HepG2 (cell line): ENCODE measurements around the gene POLA2. TPM values are rescaled to one million over a fixed set of nuclear protein-coding genes. Genes with fewer than 3 reads are reported as not detected.

Experiments used
- BRF2 ChIP-seq: sonication (generic); formaldehyde crosslinking; IDR thresholded peaks from 2 replicates; pipeline ENCODE4 v1.8.1; 2022; ENCODE audit warnings: mild to moderate bottlenecking, missing genetic modification reagents
- CCDC6 ChIP-seq: sonication (generic); formaldehyde crosslinking; IDR thresholded peaks from 2 replicates; pipeline ENCODE4 v1.8.1; 2022; ENCODE audit warnings: mild to moderate bottlenecking, missing genetic modification reagents, moderate library complexity
- EEA1 ChIP-seq: sonication (generic); formaldehyde crosslinking; IDR thresholded peaks from 2 replicates; pipeline ENCODE4 v1.5.1; 2020; ENCODE audit warnings: mild to moderate bottlenecking, missing genetic modification reagents, borderline replicate concordance
- FOXP4 ChIP-seq: sonication (generic); formaldehyde crosslinking; IDR thresholded peaks from 2 replicates; pipeline ENCODE4 v1.4.0; 2020; ENCODE audit warnings: missing genetic modification reagents
- HMGXB3 ChIP-seq: sonication (generic); formaldehyde crosslinking; IDR thresholded peaks from 2 replicates; pipeline ENCODE4 v1.4.0; 2020; ENCODE audit warnings: missing genetic modification reagents, borderline replicate concordance
- HOXA3 ChIP-seq: sonication (generic); formaldehyde crosslinking; IDR thresholded peaks from 2 replicates; pipeline ENCODE4 v1.5.0; 2020; ENCODE audit warnings: missing genetic modification reagents
- HOXA7 ChIP-seq: sonication (generic); formaldehyde crosslinking; IDR thresholded peaks from 2 replicates; pipeline ENCODE4 v1.8.1; 2022; ENCODE audit warnings: mild to moderate bottlenecking, missing genetic modification reagents, moderate library complexity
- MED8 ChIP-seq: sonication (generic); formaldehyde crosslinking; IDR thresholded peaks from 2 replicates; pipeline ENCODE4 v1.8.1; 2023; ENCODE audit warnings: mild to moderate bottlenecking, missing genetic modification reagents; ENCODE audit not compliant: insufficient replicate concordance
- MEIS1 ChIP-seq: sonication (generic); formaldehyde crosslinking; IDR thresholded peaks from 2 replicates; pipeline ENCODE4 v1.9.0; 2021; ENCODE audit warnings: mild to moderate bottlenecking, missing genetic modification reagents, moderate library complexity, borderline replicate concordance
- PHB2 ChIP-seq: fragments of 450-650 bp; IDR thresholded peaks from 2 replicates; pipeline ENCODE4 v1.6.1; 2018; ENCODE audit not compliant: partially characterized antibody
- SETDB1 ChIP-seq: sonication (generic); formaldehyde crosslinking; IDR thresholded peaks from 2 replicates; pipeline ENCODE4 v1.5.1; 2020; ENCODE audit warnings: missing genetic modification reagents, mild to moderate bottlenecking, borderline replicate concordance
- SKI ChIP-seq: fragments of 450-650 bp; IDR thresholded peaks from one replicate; pipeline ENCODE4 v1.6.1; 2018; ENCODE audit warnings: mild to moderate bottlenecking; ENCODE audit not compliant: partially characterized antibody
- SMARCC2 ChIP-seq: fragments of 450-650 bp; IDR thresholded peaks from 2 replicates; pipeline ENCODE4 v1.6.1; 2017; ENCODE audit warnings: antibody characterized with exemption, mild to moderate bottlenecking
- ZMYM3 ChIP-seq: sonication (generic); formaldehyde crosslinking; IDR thresholded peaks from 2 replicates; pipeline ENCODE4 v1.5.1; 2020; ENCODE audit warnings: mild to moderate bottlenecking, missing genetic modification reagents
- ZNF12 ChIP-seq: sonication (generic); formaldehyde crosslinking; IDR thresholded peaks from 2 replicates; pipeline ENCODE4 v1.5.0; 2020; ENCODE audit warnings: missing genetic modification reagents
- ZNF281 ChIP-seq: sonication (generic); formaldehyde crosslinking; IDR thresholded peaks from 2 replicates; pipeline ENCODE4 v1.4.0; 2020; ENCODE audit warnings: missing genetic modification reagents, borderline replicate concordance
- ZNF720 ChIP-seq: sonication (generic); formaldehyde crosslinking; IDR thresholded peaks from 2 replicates; pipeline ENCODE4 v1.4.0; 2020; ENCODE audit warnings: missing genetic modification reagents
- polyA plus RNA-seq, 8 experiments: library from polyadenylated mRNA; depleted of rRNA in 3 of 8; stranded (reverse) in 7 of 8; unstranded in 1 of 8; fragments of >200 nt; fragmentation: Illumina TruSeq in 4 of 8; extraction: Trizol in 4 of 8; gene quantifications; 2 replicates each; pipeline versions ENCODE4 v1.2.1 to v1.2.3, GENCODE V29; 2011 to 2016; ENCODE audit warnings: low read depth in 4 of 8, missing spikeins in 1 of 8, mixed read lengths in 1 of 8; ENCODE audit not compliant: insufficient read depth in 1 of 8
- total RNA-seq, 5 experiments: library from RNA; depleted of rRNA; stranded (reverse); fragments of >200 nt; fragmentation: Illumina TruSeq; extraction: Trizol; gene quantifications; 2 replicates each; pipeline ENCODE4 v1.2.3, GENCODE V29; 2016; ENCODE audit warnings: low read depth in 1 of 5

The POLA2 gene
- total and polyA plus RNA-seq, 2 of the 13 experiments (the other 11 are each of a cell fraction or from before 2014, with no cell fraction given), result 9.7 to 15.6 TPM

- peak; percentile 46 for TF ChIP-seq MEIS1
- TF ChIP-seq ZNF12 (CRISPR knock-in tag), result 0 out of 2 replicates have a peak, but pooled peaks have one; percentile 12
- no peak for TF ChIP-seq SKI
- TF ChIP-seq HMGXB3 (CRISPR knock-in tag), result peak; percentile 48; the same call in 1 of the 2 replicates
- TF ChIP-seq SMARCC2, result no peak
- no peak; the same call in 1 of the 2 replicates for TF ChIP-seq EEA1
- TF ChIP-seq PHB2, result no peak
- no peak for TF ChIP-seq HOXA3 (CRISPR knock-in tag)
- TF ChIP-seq ZNF281 (CRISPR knock-in tag), result no peak
- no peak for TF ChIP-seq FOXP4 (CRISPR knock-in tag)
- TF ChIP-seq CCDC6 (CRISPR knock-in tag), result peak; percentile 76; the same call in 1 of the 2 replicates
- TF ChIP-seq MED8 (CRISPR knock-in tag), result no peak
- TF ChIP-seq BRF2 (CRISPR knock-in tag), result peak; percentile 26; the same call in 1 of the 2 replicates
- TF ChIP-seq ZNF720 (CRISPR knock-in tag), result no peak
- TF ChIP-seq HOXA7, result no peak
- no peak for TF ChIP-seq SETDB1 (CRISPR knock-in tag)
- TF ChIP-seq ZMYM3 (CRISPR knock-in tag), result no peak
These were observed at the start of gene POLA2 (continued) for GRCh38 chr11:65261591-65262380.
